H9 (cell line): ENCODE results near the gene TTC7B. TPM values are rescaled to one million over a fixed set of nuclear protein-coding genes. Genes with fewer than 3 reads are reported as not detected.

Experiments used
- DNase-seq: peaks from one replicate; pipeline ENCODE4 v3.0.0-alpha.2; 2017
- H2AFZ ChIP-seq: one replicate; pipeline ENCODE4 v1.6.1; 2013; ENCODE audit warnings: mild to moderate bottlenecking, low read length, control low read depth, moderate library complexity
- H2AK5ac ChIP-seq: 2 replicates; pipeline ENCODE4 v1.6.1; 2013; ENCODE audit warnings: low read length, control low read depth, mixed read lengths; ENCODE audit not compliant: insufficient read length
- H2BK120ac ChIP-seq: one replicate; pipeline ENCODE4 v1.6.1; 2013; ENCODE audit warnings: low read depth, mild to moderate bottlenecking, low read length, control low read depth, inconsistent platforms; ENCODE audit not compliant: poor library complexity, severe bottlenecking
- H2BK12ac ChIP-seq: 2 replicates; pipeline ENCODE4 v1.6.1; 2013; ENCODE audit warnings: low read length, control low read depth, mixed read lengths, low read depth; ENCODE audit not compliant: insufficient read length
- H2BK15ac ChIP-seq: 2 replicates; pipeline ENCODE4 v1.6.1; 2013; ENCODE audit warnings: low read depth, low read length, control low read depth
- H2BK20ac ChIP-seq: one replicate; pipeline ENCODE4 v1.6.1; 2013; ENCODE audit warnings: low read depth, mild to moderate bottlenecking, low read length, control low read depth, inconsistent platforms; ENCODE audit not compliant: poor library complexity, severe bottlenecking
- H2BK5ac ChIP-seq: 2 replicates; pipeline ENCODE4 v1.6.1; 2013; ENCODE audit warnings: low read length, control low read depth, mixed read lengths; ENCODE audit not compliant: insufficient read length
- H3K14ac ChIP-seq: 2 replicates; pipeline ENCODE4 v1.6.1; 2013; ENCODE audit warnings: low read length, control low read depth; ENCODE audit not compliant: insufficient read depth
- H3K18ac ChIP-seq: 2 replicates; pipeline ENCODE4 v1.6.1; 2013; ENCODE audit warnings: low read depth, mild to moderate bottlenecking, mixed read lengths, low read length, control low read depth; ENCODE audit not compliant: insufficient read length
- H3K23ac ChIP-seq: 2 replicates; pipeline ENCODE4 v1.6.1; 2013; ENCODE audit warnings: low read length, control low read depth, mixed read lengths, low read depth; ENCODE audit not compliant: insufficient read length
- H3K23me2 ChIP-seq: 2 replicates; pipeline ENCODE4 v1.6.1; 2013; ENCODE audit warnings: low read depth, mild to moderate bottlenecking, mixed read lengths, low read length, control low read depth; ENCODE audit not compliant: insufficient read length, poor library complexity, severe bottlenecking
- H3K27ac ChIP-seq: 2 replicates; pipeline ENCODE4 v1.5.1; 2013; ENCODE audit warnings: low read length, control low read depth, mixed read lengths, low read depth; ENCODE audit not compliant: insufficient read length
- H3K27me3 ChIP-seq: 2 replicates; pipeline ENCODE4 v1.6.1; 2013; ENCODE audit warnings: low read length, control low read depth, inconsistent platforms; ENCODE audit not compliant: insufficient read depth
- H3K4ac ChIP-seq: 2 replicates; pipeline ENCODE4 v1.6.1; 2013; ENCODE audit warnings: low read depth, mild to moderate bottlenecking, control low read depth, inconsistent platforms, low read length, moderate library complexity
- H3K4me1 ChIP-seq: 2 replicates; pipeline ENCODE4 v1.6.1; 2013; ENCODE audit warnings: low read length, control low read depth, inconsistent platforms; ENCODE audit not compliant: insufficient read depth
- H3K4me2 ChIP-seq: 2 replicates; pipeline ENCODE4 v1.6.1; 2013; ENCODE audit warnings: low read length, control low read depth, mixed read lengths; ENCODE audit not compliant: insufficient read length, insufficient read depth
- H3K56ac ChIP-seq: 2 replicates; pipeline ENCODE4 v1.6.1; 2013; ENCODE audit warnings: low read depth, mild to moderate bottlenecking, mixed read lengths, low read length, control low read depth; ENCODE audit not compliant: insufficient read length
- H3K79me1 ChIP-seq: 2 replicates; pipeline ENCODE4 v1.6.1; 2013; ENCODE audit warnings: low read depth, mild to moderate bottlenecking, moderate library complexity, low read length, control low read depth, inconsistent platforms; ENCODE audit not compliant: insufficient read depth, poor library complexity, severe bottlenecking
- H3K79me2 ChIP-seq: 2 replicates; pipeline ENCODE4 v1.6.1; 2013; ENCODE audit warnings: low read length, control low read depth, inconsistent platforms; ENCODE audit not compliant: insufficient read depth
- H3K9ac ChIP-seq: 2 replicates; pipeline ENCODE4 v1.6.1; 2013; ENCODE audit warnings: low read length, control low read depth, mixed read lengths; ENCODE audit not compliant: insufficient read length; ENCODE audit errors: extremely low read depth
- H3K9me3 ChIP-seq: one replicate; pipeline ENCODE4 v1.6.1; 2013; ENCODE audit warnings: low read depth, low read length, inconsistent platforms; ENCODE audit not compliant: control insufficient read depth
- H3T11ph ChIP-seq: one replicate; pipeline ENCODE4 v1.6.1; 2013; ENCODE audit warnings: mild to moderate bottlenecking, low read length, control low read depth, inconsistent platforms
- H4K20me1 ChIP-seq: one replicate; pipeline ENCODE4 v1.6.1; 2013; ENCODE audit not compliant: control insufficient read depth, insufficient read length, insufficient read depth
- H4K5ac ChIP-seq: 2 replicates; pipeline ENCODE4 v1.6.1; 2013; ENCODE audit warnings: low read depth, mild to moderate bottlenecking, mixed read lengths, low read length, control low read depth; ENCODE audit not compliant: insufficient read length
- H4K8ac ChIP-seq: replicated peaks from 2 replicates; pipeline ENCODE4 v1.6.1; 2013; ENCODE audit warnings: low read length, control low read depth, mixed read lengths, low read depth; ENCODE audit not compliant: insufficient read length
- H4K91ac ChIP-seq: 2 replicates; pipeline ENCODE4 v1.6.1; 2013; ENCODE audit warnings: low read depth, mild to moderate bottlenecking, moderate library complexity, mixed read lengths, low read length, control low read depth; ENCODE audit not compliant: insufficient read length
- H3K27ac Mint-ChIP-seq, 3 experiments: 2 replicates in 2 of 3; 3 replicates in 1 of 3; pipeline ENCODE4 v1.8.0; 2020 to 2021; ENCODE audit warnings: mixed read lengths in 3 of 3, mild to moderate bottlenecking in 1 of 3, moderate library complexity in 1 of 3
- H3K27me3 Mint-ChIP-seq: 2 replicates; pipeline ENCODE4 v1.8.0; 2021; ENCODE audit warnings: low read depth, mild to moderate bottlenecking, moderate library complexity, mixed read lengths
- H3K36me3 Mint-ChIP-seq, 3 experiments: 2 replicates in 2 of 3; 3 replicates in 1 of 3; pipeline ENCODE4 v1.8.0; 2020 to 2021; ENCODE audit warnings: low read depth in 3 of 3, mixed read lengths in 3 of 3; ENCODE audit not compliant: insufficient read depth in 1 of 3
- H3K4me1 Mint-ChIP-seq, 2 experiments: 2 replicates each; pipeline ENCODE4 v1.8.0; 2020; ENCODE audit warnings: mixed read lengths in 2 of 2
- H3K4me3 Mint-ChIP-seq, 2 experiments: 2 replicates in 1 of 2; 3 replicates in 1 of 2; pipeline ENCODE4 v1.8.0; 2020 to 2021; ENCODE audit warnings: mild to moderate bottlenecking in 2 of 2, mixed read lengths in 2 of 2, moderate library complexity in 1 of 2
- H3K9me3 Mint-ChIP-seq, 2 experiments: 2 replicates in 1 of 2; 3 replicates in 1 of 2; pipeline ENCODE4 v1.8.0; 2020; ENCODE audit warnings: mild to moderate bottlenecking in 2 of 2, mixed read lengths in 2 of 2, moderate library complexity in 1 of 2
- CTCF ChIP-seq: fragments of 200-600 bp; sonication (generic); conservative IDR thresholded peaks from 3 replicates; pipeline ENCODE4 v1.8.0; 2021; ENCODE audit warnings: antibody characterized with exemption, mild to moderate bottlenecking
- WGBS: extraction: QIAGEN DNeasy Blood & Tissue Kit; methylation state at CpG from one replicate; pipeline ENCODE4 v1.1.7; 2013; ENCODE audit warnings: missing lambda C conversion rate, low lambda C conversion rate, mixed read lengths; ENCODE audit not compliant: insufficient read length; ENCODE audit errors: extremely low coverage; 5-methylcytosine and 5-hydroxymethylcytosine counted together
- total RNA-seq: library from RNA; stranded (reverse); gene quantifications from 2 replicates; pipeline ENCODE4 v1.2.1, GENCODE V29; 2021

TTC7B gene
- total RNA-seq, 1 experiment from 2014 or later = 33.7 TPM

GRCh38 chr14:90617961-90618360 lies 198.3 kb downstream of the TTC7B start:
- H2BK5ac ChIP-seq = no peak overlapping the region
- no peak overlapping the region for H2BK20ac ChIP-seq
- no peak overlapping the region for H2BK12ac ChIP-seq
- H4K91ac ChIP-seq = no peak overlapping the region
- Mint-ChIP-seq H3K27me3 (no peaks in the 10 kb centered on the region), H3K27ac (no peak overlapping the region), H3K4me1 (peaks cover 22 to 29% of the 10 kb centered on the region in 2 experiments), H3K36me3 (no peaks in the 10 kb centered on the region; a peak in 1 of 7 replicates), H3K9me3 (no peaks in the 10 kb centered on the region; a peak in 1 of 5 replicates), H3K4me3 (no peak overlapping the region)
- H2AK5ac ChIP-seq = no peak overlapping the region
- no peak for TF ChIP-seq CTCF
- H4K5ac ChIP-seq = no peak overlapping the region
- H3K4ac ChIP-seq = no peak overlapping the region
- H2BK120ac ChIP-seq = no peak overlapping the region
- peaks cover 3% of the 10 kb centered on the region; the same call in 1 of the 2 replicates for H3K4me1 ChIP-seq
- H3T11ph ChIP-seq = no peak overlapping the region
- H2AFZ ChIP-seq = no peak overlapping the region
- no peak overlapping the region for H3K23ac ChIP-seq
- no peaks in the 10 kb centered on the region for H3K79me1 ChIP-seq
- no peaks in the 10 kb centered on the region for H4K20me1 ChIP-seq
- H3K14ac ChIP-seq = no peak overlapping the region
- H3K27me3 ChIP-seq = no peaks in the 10 kb centered on the region
- no peak overlapping the region for H3K18ac ChIP-seq
- H3K56ac ChIP-seq = no peak overlapping the region
- no peak for DNase-seq
- H3K23me2 ChIP-seq = no peaks in the 10 kb centered on the region
- no peak overlapping the region for H2BK15ac ChIP-seq
- no peaks in the 10 kb centered on the region for H3K9me3 ChIP-seq
- no peak overlapping the region for H3K9ac ChIP-seq
- H3K27ac ChIP-seq = no peak overlapping the region
- H4K8ac ChIP-seq = no peak overlapping the region
- no peak overlapping the region for H3K4me2 ChIP-seq
- no peaks in the 10 kb centered on the region for H3K79me2 ChIP-seq
- no CpG with 5 or more reads among the region's 7 CpGs for WGBS
